OCI-LY3 (cell line): ENCODE measurements around the gene ALX3.

Experiments
- H2AFZ ChIP-seq: fragments of 200-600, 300-600 bp; shearing (Covaris generic); 2 replicates; pipeline ENCODE4 v1.6.0; 2014; ENCODE audit warnings: antibody characterized with exemption, low read depth, low read length
- H3K27ac ChIP-seq: fragments of 200-600, 300-600 bp; sonication (generic); 2 replicates; pipeline ENCODE4 v1.5.1; 2014; ENCODE audit warnings: mild to moderate bottlenecking, low read length, moderate library complexity, mixed read lengths
- H3K27me3 ChIP-seq: fragments of 200-600, 300-600 bp; sonication (generic); 2 replicates; pipeline ENCODE4 v1.6.1; 2014; ENCODE audit warnings: low read depth, low read length, mixed read lengths
- H3K36me3 ChIP-seq: fragments of 200-600, 300-600 bp; sonication (generic); replicated peaks from 2 replicates; pipeline ENCODE3; 2014; ENCODE audit warnings: low read depth, low read length, mixed read lengths
- H3K4me1 ChIP-seq: fragments of 300-600, 200-600 bp; sonication (generic); 2 replicates; pipeline ENCODE4 v1.6.1; 2014; ENCODE audit warnings: low read length, mixed read lengths
- H3K4me2 ChIP-seq: fragments of 200-600, 300-600 bp; sonication (generic); 2 replicates; pipeline ENCODE4 v1.6.1; 2014; ENCODE audit warnings: low read length, mixed read lengths
- H3K4me3 ChIP-seq: fragments of 300-600, 200-600 bp; sonication (generic); 2 replicates; pipeline ENCODE4 v1.5.1; 2014; ENCODE audit warnings: antibody characterized with exemption, mild to moderate bottlenecking, low read length, moderate library complexity
- H3K79me2 ChIP-seq: fragments of 300-600, 200-600 bp; shearing (Covaris generic); 2 replicates; pipeline ENCODE4 v1.6.1; 2014; ENCODE audit warnings: mild to moderate bottlenecking, low read length, mixed read lengths
- H3K9ac ChIP-seq: fragments of 300-600, 200-600 bp; shearing (Covaris generic); 2 replicates; pipeline ENCODE4 v1.6.0; 2014; ENCODE audit warnings: mild to moderate bottlenecking, low read length, moderate library complexity
- H3K9me3 ChIP-seq: fragments of 200-600, 300-600 bp; shearing (Covaris generic); 2 replicates; pipeline ENCODE4 v1.6.1; 2014; ENCODE audit warnings: low read length, mixed read lengths; ENCODE audit not compliant: insufficient read depth
- H4K20me1 ChIP-seq: fragments of 200-600, 300-600 bp; sonication (generic); 2 replicates; pipeline ENCODE4 v1.6.1; 2016; ENCODE audit warnings: low read length, mixed read lengths; ENCODE audit not compliant: insufficient read depth
- EZH2phosphoT487 ChIP-seq: fragments of 200-600 bp; shearing (Covaris generic); IDR thresholded peaks from 2 replicates; pipeline ENCODE4 v1.6.1; 2018; ENCODE audit warnings: antibody characterized with exemption, mixed run types, low read depth
- TF ChIP-seq, protein P1 (sequence below): fragments of 200-600, 300-600 bp; sonication (generic); IDR thresholded peaks from 2 replicates; pipeline ENCODE4 v1.5.1; 2014; ENCODE audit warnings: antibody characterized with exemption, low read length, low read depth

ALX3 gene

DNA sequence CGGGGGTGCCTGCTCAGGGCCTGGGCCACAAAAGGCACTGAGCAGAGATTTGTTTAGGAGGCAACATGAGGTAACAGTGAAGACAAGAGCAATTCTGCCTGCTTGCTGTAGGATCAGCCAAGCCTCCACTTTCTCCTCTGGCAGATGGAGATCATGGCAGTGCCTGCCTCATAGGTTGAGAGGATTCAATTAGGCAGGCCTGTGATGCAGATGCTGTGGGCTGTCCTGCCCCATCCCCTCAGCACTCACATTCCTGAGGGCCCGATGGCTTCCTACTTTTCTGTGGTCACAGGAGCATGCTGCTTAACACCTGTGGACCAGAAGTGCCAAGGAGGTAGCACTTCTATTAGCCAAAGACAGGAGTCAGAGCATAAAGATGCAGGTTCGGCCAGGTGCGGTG lies 40.6 kb upstream of the ALX3 start:
- no peaks in the 10 kb centered on the region for H3K36me3 ChIP-seq
- TF ChIP-seq, protein P1, sequence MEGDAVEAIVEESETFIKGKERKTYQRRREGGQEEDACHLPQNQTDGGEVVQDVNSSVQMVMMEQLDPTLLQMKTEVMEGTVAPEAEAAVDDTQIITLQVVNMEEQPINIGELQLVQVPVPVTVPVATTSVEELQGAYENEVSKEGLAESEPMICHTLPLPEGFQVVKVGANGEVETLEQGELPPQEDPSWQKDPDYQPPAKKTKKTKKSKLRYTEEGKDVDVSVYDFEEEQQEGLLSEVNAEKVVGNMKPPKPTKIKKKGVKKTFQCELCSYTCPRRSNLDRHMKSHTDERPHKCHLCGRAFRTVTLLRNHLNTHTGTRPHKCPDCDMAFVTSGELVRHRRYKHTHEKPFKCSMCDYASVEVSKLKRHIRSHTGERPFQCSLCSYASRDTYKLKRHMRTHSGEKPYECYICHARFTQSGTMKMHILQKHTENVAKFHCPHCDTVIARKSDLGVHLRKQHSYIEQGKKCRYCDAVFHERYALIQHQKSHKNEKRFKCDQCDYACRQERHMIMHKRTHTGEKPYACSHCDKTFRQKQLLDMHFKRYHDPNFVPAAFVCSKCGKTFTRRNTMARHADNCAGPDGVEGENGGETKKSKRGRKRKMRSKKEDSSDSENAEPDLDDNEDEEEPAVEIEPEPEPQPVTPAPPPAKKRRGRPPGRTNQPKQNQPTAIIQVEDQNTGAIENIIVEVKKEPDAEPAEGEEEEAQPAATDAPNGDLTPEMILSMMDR, result no peak
- no peak for TF ChIP-seq EZH2phosphoT487
- no peak overlapping the region for H3K27ac ChIP-seq
- no peaks in the 10 kb centered on the region for H3K9me3 ChIP-seq
- no peak overlapping the region for H3K4me3 ChIP-seq
- H2AFZ ChIP-seq, result no peak overlapping the region
- no peaks in the 10 kb centered on the region for H3K4me1 ChIP-seq
- H3K9ac ChIP-seq, result no peak overlapping the region
- 0 out of 2 replicates have a peak, but pooled peaks cover 9% of the 10 kb centered on the region for H3K27me3 ChIP-seq
- H3K4me2 ChIP-seq, result no peak overlapping the region
- no peaks in the 10 kb centered on the region for H4K20me1 ChIP-seq
- no peaks in the 10 kb centered on the region for H3K79me2 ChIP-seq

DNA sequence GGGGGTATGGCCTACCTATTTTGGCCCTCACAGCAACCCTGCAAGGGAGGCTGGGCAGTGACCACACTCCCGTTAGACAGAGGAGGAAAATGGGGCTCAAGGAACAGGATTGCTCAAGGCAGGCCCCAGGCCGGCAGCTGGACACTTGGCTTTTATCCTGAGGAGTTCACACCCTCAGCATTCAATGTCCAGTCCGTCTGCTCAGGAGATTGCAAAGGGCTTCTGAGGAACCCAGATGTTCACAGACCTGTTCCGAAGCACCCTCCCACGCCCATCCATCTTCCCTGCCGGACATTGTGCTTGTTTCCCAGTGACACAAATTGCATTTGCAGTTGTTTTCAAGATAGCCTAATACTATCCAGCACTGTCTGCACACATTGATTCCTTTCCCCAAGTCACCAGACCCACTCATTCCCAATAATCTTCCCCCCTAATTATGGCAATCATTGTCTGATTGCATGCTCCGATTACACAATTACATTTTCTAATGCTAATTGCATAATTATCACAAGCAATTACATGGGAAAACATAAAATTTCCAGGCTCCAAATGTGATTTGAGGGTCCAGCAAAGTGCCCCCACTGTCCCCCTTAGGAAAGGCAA lies 37.5 kb upstream of the ALX3 start:
- H2AFZ ChIP-seq, result no peak overlapping the region
- peaks cover 2% of the 10 kb centered on the region; the same call in 1 of the 2 replicates for H3K4me1 ChIP-seq
- H3K4me2 ChIP-seq, result no peak overlapping the region
- no peak for TF ChIP-seq EZH2phosphoT487
- TF ChIP-seq, protein P1, result no peak
- H3K36me3 ChIP-seq, result no peaks in the 10 kb centered on the region
- no peaks in the 10 kb centered on the region for H3K27me3 ChIP-seq
- no peak overlapping the region for H3K27ac ChIP-seq
- no peak overlapping the region for H3K4me3 ChIP-seq
- H4K20me1 ChIP-seq, result no peaks in the 10 kb centered on the region
- no peaks in the 10 kb centered on the region for H3K9me3 ChIP-seq
- H3K79me2 ChIP-seq, result no peaks in the 10 kb centered on the region
- H3K9ac ChIP-seq, result no peak overlapping the region

DNA sequence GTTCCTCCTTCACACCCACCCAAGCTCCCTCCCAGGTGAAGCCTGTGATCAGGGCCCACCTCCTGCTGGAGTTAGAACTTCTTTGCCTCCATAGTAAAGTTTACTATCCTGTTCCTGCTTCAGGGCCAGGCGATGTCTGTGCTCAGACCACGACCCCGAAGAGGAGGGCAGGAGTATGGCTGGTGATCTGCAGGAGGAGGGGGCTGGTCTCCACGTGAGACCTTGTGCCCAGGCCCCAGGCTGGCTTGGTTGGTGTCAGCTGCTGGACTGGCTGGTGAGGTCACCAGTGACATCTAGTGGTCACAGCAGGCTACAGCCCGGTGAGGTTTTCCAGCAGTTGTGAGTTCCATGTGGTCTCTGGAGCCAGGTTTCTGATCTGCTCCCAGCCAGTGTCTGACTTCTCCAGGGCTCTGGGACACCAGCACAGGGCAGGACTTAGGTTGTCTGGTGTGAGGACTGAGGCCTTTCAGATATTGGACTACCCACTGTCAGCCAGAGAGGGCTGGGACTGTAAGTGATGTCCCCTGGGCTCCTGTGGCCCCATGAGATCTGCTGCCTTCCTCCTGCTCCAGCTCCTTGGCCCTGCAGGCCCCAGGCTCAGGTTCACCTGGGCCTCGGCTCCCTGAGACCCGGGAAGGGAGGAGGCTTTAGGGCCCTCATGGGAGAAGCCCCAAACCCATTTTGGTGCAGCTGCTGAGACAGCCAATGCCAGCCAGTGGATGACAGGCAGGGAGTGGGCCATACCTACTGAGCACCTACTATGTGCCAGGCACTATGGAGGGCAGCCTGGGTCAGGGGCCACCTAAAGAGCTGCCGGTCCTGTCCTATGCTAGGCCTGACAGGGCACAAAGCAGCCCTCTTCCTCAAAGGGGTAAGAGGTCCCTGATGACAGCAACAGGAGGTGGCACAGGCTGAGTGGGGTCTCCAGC lies 35.8 kb upstream of the ALX3 start:
- Histone ChIP-seq H3K9ac (no peak overlapping the region), H3K4me1 (peaks cover 2% of the 10 kb centered on the region; the same call in 1 of the 2 replicates), H3K4me3 (no peak overlapping the region), H3K27me3 (no peaks in the 10 kb centered on the region), H2AFZ (peak overlapping the region; percentile 77; the same call in 1 of the 2 replicates), H3K9me3 (no peaks in the 10 kb centered on the region), H3K4me2 (no peak overlapping the region), H4K20me1 (no peaks in the 10 kb centered on the region), H3K36me3 (no peaks in the 10 kb centered on the region), H3K27ac (no peak overlapping the region), H3K79me2 (no peaks in the 10 kb centered on the region)
- TF ChIP-seq, protein P1, result peak; percentile 78
- TF ChIP-seq EZH2phosphoT487, result no peak

DNA sequence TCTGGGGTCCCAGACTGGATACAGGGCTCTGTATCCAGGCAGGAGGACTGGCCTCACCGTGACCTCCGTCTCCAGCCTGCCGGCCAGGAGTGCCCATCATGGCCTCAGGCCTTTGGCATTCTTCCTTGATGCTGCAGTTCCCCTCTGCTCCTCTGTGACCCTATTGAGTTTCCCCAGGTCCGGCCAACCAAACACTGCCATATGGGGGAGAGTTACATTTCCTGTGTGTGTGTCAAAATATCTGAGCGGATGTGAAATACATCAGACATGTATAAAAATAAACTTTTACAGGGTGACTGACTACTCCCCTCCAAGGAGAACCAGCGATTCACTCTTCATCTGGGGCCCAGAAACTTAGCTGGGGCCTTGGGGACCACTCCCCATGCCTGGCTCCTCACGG lies 31.6 kb upstream of the ALX3 start:
- H4K20me1 ChIP-seq, result no peaks in the 10 kb centered on the region
- H3K79me2 ChIP-seq, result no peaks in the 10 kb centered on the region
- H3K4me3 ChIP-seq, result no peak overlapping the region
- H2AFZ ChIP-seq, result no peak overlapping the region
- H3K27me3 ChIP-seq, result no peaks in the 10 kb centered on the region
- peaks cover 2% of the 10 kb centered on the region; the same call in 1 of the 2 replicates for H3K4me1 ChIP-seq
- no peaks in the 10 kb centered on the region for H3K36me3 ChIP-seq
- H3K9ac ChIP-seq, result no peak overlapping the region
- no peak for TF ChIP-seq EZH2phosphoT487
- TF ChIP-seq, protein P1, result no peak
- H3K9me3 ChIP-seq, result no peaks in the 10 kb centered on the region
- H3K4me2 ChIP-seq, result no peak overlapping the region
- H3K27ac ChIP-seq, result no peak overlapping the region
